Spinal cord (tissue), 10 donors: ENCODE measurements around the gene SLC6A17. TPM values are rescaled to one million over a fixed set of nuclear protein-coding genes. Genes with fewer than 3 reads are reported as not detected.

Experiments used
- DNase-seq, 6 donors: peaks; one replicate each; pipeline versions ENCODE4 v3.0.0 to v3.0.0-alpha.2; 2013 to 2015; ENCODE audit warnings: low spot score in 6 of 6, low read depth in 4 of 6
- H3K27ac ChIP-seq: one replicate; pipeline ENCODE4 v1.5.1; 2013; ENCODE audit warnings: low read depth, low read length, control low read depth
- H3K27me3 ChIP-seq: one replicate; pipeline ENCODE4 v1.6.1; 2013; ENCODE audit warnings: low read length; ENCODE audit not compliant: control insufficient read depth, insufficient read depth
- H3K36me3 ChIP-seq: one replicate; pipeline ENCODE4 v1.6.1; 2013; ENCODE audit warnings: low read length; ENCODE audit not compliant: control insufficient read depth, insufficient read depth
- H3K4me1 ChIP-seq: one replicate; pipeline ENCODE4 v1.6.1; 2013; ENCODE audit warnings: low read length; ENCODE audit not compliant: control insufficient read depth, insufficient read depth
- H3K4me3 ChIP-seq: one replicate; pipeline ENCODE4 v1.5.1; 2013; ENCODE audit warnings: low read depth, low read length, control low read depth
- H3K9me3 ChIP-seq: one replicate; pipeline ENCODE4 v1.6.1; 2013; ENCODE audit warnings: low read length; ENCODE audit not compliant: control insufficient read depth, insufficient read depth
- WGBS: methylation state at CpG from one replicate; pipeline ENCODE4 v1.1.5; 2013; ENCODE audit warnings: missing lambda C conversion rate; ENCODE audit not compliant: insufficient coverage; 5-methylcytosine and 5-hydroxymethylcytosine counted together
- polyA plus RNA-seq, 2 donors: library from polyadenylated mRNA; unstranded; fragments of 120-200 nt; gene quantifications; one replicate each; pipeline ENCODE4 v1.2.1, GENCODE V29; 2013; ENCODE audit not compliant: insufficient read length in 2 of 2
- total RNA-seq, 2 donors: library from RNA; depleted of rRNA in 1 of 2; stranded (reverse); fragments of 120-200 nt in 1 of 2; fragments of >200 nt in 1 of 2; gene quantifications; one replicate each; pipeline versions ENCODE4 v1.2.3 to v1.2.4, GENCODE V29; 2013 to 2014
- donor health status: healthy.

The SLC6A17 gene
- total and polyA plus RNA-seq, 4 donors: 2.6 to 18.9 (median 13.5) TPM

DNA sequence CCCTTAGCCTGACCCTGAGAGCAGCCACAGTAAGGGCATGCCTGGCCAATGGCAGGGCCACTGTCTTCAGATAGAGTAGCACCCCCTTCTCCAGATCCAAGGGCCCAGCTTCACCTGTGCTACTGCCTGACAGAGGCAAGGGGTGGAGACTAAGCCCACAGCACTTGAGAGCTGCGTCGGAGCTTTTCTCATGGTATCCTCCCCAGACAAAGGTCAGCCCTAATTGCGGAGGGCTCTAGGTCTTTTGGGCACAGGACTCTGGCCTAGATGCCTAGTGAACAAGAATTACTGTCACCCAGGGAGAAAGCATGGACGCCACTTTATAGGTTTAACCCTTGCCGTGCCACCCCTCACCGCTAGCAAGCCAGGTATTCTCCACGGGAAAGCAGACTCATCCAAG, 74.9 kb downstream of the SLC6A17 start:
- Histone ChIP-seq H3K9me3 (no peaks in the 10 kb centered on the region), H3K27me3 (no peaks in the 10 kb centered on the region), H3K27ac (no peak overlapping the region), H3K4me3 (no peak overlapping the region), H3K4me1 (peaks cover 5% of the 10 kb centered on the region), H3K36me3 (peaks cover 78% of the 10 kb centered on the region)
- 57% methylated on average over 6 of the region's 7 CpGs for WGBS
- no peak for DNase-seq

DNA sequence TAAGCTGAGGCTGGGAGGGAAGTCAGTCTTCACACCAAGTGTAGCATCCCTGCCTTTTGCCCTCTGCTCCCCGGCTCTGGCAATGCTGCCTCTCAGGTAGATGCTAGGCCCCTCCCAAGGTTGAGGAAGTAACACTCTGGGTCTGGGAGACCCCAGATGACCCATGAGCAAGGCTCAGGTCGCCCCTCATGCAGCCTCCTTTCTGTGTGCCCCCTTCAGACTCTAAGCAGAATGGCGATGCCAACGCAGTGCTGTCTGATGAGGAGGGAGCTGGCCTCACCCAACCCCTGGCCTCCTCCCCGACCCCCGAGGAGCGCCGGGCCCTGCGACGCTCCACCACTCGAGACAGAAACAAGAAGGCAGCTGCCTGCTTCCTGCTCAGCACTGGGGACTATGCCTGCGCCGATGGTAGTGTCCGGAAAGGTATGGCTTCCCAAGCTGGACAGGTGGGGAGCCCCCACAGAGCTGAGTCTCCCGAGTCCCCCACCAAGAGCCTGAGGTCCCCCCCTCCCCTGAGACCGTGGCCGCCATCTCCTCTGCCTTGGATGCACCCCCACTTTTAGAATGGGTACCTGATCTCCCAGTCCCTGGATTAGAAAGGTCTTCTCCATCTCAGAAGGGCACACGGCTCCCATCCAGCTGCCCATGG, 75.6 kb downstream of the SLC6A17 start:
- no peak overlapping the region for H3K27ac ChIP-seq
- H3K36me3 ChIP-seq: peaks cover 82% of the 10 kb centered on the region
- 93% methylated on average over 18 of the region's 18 CpGs for WGBS
- H3K27me3 ChIP-seq: no peaks in the 10 kb centered on the region
- H3K4me3 ChIP-seq: no peak overlapping the region
- H3K4me1 ChIP-seq: peaks cover 11% of the 10 kb centered on the region
- DNase-seq: no peak
- no peaks in the 10 kb centered on the region for H3K9me3 ChIP-seq

DNA sequence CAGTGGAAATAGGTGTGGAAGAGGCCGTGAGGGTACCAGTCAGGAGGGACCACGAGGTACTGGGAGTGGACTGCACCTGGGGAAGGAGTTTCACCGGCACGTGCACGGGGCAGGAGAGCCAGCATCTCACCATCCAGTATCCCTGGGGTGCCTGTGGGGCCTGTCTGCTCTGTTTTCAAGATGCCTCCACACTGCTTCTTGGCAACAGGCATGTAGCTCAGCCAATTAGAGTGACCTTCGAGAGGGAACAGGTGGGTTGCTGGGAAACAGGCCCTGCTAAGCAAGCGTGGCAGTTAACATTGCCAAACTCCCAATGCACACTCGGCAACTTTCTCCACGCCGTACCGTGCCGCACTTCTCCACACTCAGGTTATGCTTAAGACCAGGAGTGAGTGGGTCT, 77.5 kb downstream of the SLC6A17 start:
- no peak overlapping the region for H3K4me3 ChIP-seq
- H3K36me3 ChIP-seq: peaks cover 94% of the 10 kb centered on the region
- DNase-seq: no peak
- H3K4me1 ChIP-seq: peaks cover 11% of the 10 kb centered on the region
- WGBS: 73% methylated on average over 9 of the region's 12 CpGs
- H3K27ac ChIP-seq: no peak overlapping the region
- no peaks in the 10 kb centered on the region for H3K27me3 ChIP-seq
- no peaks in the 10 kb centered on the region for H3K9me3 ChIP-seq

DNA sequence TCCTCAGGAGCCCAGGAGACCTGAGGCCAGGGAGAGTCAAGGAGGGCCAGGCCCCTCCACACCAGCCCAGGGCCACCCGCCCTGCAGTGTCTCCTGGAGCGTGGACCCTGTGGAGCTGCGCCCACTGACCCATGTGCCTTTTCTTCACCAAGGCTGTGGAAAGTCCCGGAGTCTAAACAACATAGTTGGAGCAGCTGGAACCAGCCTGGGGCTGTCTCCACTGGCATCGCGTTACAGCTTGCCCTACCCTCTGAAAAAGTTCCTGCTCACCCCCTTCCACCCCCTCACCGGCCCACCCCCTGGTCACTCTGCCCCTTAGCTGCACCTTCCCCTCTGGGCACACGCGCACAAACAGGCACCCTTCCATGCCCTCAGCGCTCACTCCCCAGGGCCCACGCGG, 78.1 kb downstream of the SLC6A17 start:
- no peak for DNase-seq
- WGBS: 93% methylated on average over 9 of the region's 12 CpGs
- Histone ChIP-seq H3K36me3 (peaks cover 92% of the 10 kb centered on the region), H3K4me3 (no peak overlapping the region), H3K27me3 (no peaks in the 10 kb centered on the region), H3K27ac (no peak overlapping the region), H3K4me1 (peaks cover 15% of the 10 kb centered on the region), H3K9me3 (no peaks in the 10 kb centered on the region)

DNA sequence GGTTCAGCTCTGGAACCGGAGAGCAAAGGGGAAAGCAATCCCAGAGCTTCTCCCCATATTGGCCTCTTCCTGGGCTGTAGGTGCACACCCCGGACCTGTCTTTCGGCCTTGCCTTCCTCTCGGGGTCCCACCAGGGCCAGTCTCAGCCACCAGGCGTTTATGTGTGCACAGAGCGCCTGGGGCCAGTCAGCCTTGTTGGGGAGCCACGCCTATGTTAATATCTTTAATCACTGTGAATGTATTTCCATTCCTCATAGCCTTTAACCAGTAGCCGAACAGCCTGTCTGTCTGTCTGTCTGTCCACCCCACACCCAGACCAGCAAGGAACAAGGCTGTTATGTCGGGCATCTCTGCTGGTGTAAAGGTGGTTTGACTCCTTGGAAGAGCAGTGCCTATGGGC, 78.6 kb downstream of the SLC6A17 start:
- 93% methylated on average over 8 of the region's 9 CpGs for WGBS
- no peaks in the 10 kb centered on the region for H3K9me3 ChIP-seq
- peaks cover 92% of the 10 kb centered on the region for H3K36me3 ChIP-seq
- H3K27ac ChIP-seq: no peak overlapping the region
- no peak overlapping the region for H3K4me3 ChIP-seq
- H3K27me3 ChIP-seq: no peaks in the 10 kb centered on the region
- no peak for DNase-seq
- peaks cover 20% of the 10 kb centered on the region for H3K4me1 ChIP-seq

DNA sequence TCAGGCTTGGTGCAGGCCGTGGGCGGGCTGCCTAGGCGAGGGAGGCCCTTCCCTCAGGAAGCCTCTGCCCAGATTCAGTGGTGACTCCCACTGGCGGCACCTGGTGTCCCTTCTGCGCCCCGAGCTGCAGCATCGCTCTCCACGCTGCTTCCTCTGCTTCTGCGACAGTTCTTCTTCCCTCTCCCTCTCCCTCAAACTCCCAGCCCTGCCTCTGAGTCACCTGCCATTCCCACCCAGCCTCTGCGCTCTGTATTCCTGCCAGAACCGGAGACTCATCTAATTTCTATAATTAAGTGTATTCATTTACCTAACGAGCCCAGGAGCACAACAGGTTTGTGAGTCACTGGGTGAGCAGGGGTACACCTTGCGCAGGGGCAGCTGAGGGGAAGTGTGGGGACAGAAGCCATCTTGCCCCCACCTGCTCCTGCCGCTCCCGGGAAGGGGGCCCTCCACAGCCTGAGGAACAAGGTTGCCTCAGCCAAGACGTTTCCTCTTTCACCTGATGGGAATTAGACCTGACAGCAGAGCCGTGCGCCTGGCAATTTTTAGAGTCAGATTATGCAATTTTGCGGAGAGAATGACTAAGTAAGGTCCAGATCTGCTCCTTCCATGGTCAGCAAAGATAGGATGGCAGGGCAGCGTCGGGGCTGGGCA, 79.2 kb downstream of the SLC6A17 start:
- H3K4me3 ChIP-seq: no peak overlapping the region
- peaks cover 26% of the 10 kb centered on the region for H3K4me1 ChIP-seq
- 85% methylated on average over 18 of the region's 21 CpGs for WGBS
- no peak for DNase-seq
- H3K36me3 ChIP-seq: peaks cover 90% of the 10 kb centered on the region
- H3K27ac ChIP-seq: no peak overlapping the region
- no peaks in the 10 kb centered on the region for H3K9me3 ChIP-seq
- H3K27me3 ChIP-seq: no peaks in the 10 kb centered on the region

DNA sequence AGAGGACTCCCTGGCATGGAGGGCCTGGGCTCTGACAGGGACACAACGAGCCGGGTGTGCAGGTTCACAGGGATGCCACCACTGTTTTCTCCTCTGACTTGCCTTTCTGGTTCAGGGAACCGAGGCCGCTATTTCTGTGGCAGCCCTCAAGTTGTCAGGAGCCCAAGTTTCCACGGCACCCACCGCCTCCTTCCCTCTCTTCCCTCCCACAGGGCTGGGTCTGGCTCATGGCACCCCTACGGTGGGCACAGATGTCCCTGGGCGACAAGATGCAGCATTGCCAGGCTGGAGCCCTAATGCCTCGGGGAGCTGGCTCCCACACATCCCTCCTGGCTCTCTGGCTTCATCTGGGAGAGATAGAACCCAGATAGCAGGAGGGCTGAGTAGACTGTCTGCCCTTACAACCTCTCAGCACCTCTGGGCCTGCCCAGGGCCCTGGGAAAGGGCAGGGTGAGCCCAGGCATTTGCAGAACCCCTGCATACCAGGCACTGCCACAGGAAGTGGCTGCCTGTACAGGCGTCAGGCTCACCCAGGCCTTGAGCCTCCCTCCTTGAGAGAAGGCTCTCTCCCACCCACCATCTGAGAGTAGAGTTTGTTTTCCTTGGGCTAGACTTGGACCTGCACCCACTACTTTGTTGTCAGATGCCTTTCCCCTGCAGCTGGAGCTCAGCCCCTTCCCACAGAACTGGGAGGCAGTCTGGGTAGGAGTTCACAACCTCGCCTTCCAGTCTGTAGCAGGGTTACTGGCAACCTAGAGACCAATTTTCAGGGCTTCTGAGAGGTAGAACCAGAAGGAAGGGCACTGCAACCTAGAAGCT, 80.3 kb downstream of the SLC6A17 start:
- DNase-seq: peak in 1 of 6 donors; percentile 15
- peaks cover 37% of the 10 kb centered on the region for H3K4me1 ChIP-seq
- no peak overlapping the region for H3K27ac ChIP-seq
- no peak overlapping the region for H3K4me3 ChIP-seq
- no peaks in the 10 kb centered on the region for H3K9me3 ChIP-seq
- no peaks in the 10 kb centered on the region for H3K27me3 ChIP-seq
- 55% methylated on average over 10 of the region's 11 CpGs for WGBS
- peaks cover 80% of the 10 kb centered on the region for H3K36me3 ChIP-seq

DNA sequence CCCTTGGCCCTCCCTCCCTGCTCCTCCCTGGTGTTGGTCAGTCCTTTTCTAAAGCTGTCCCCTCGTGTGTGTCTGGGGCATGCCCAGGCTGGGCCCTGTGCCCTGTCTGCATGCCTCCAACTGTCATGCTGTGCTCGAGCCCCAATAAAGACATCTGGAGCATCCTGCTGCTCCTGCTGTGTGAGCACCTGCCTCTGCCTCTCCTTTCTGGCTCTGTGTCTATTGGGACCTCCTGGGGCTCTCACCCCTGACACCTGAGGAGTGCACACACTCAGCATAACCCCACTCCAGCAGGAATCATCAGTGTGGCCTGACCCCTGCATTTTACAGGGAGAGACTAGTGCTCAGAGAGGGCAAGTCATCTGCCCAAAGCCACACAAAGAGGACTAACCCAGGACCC, 83.6 kb downstream of the SLC6A17 start:
- Histone ChIP-seq H3K9me3 (no peaks in the 10 kb centered on the region), H3K4me1 (peaks cover 54% of the 10 kb centered on the region), H3K4me3 (no peak overlapping the region), H3K36me3 (peaks cover 47% of the 10 kb centered on the region), H3K27me3 (no peaks in the 10 kb centered on the region), H3K27ac (no peak overlapping the region)
- no peak for DNase-seq
- 25% methylated on average over 2 of the region's 2 CpGs for WGBS

DNA sequence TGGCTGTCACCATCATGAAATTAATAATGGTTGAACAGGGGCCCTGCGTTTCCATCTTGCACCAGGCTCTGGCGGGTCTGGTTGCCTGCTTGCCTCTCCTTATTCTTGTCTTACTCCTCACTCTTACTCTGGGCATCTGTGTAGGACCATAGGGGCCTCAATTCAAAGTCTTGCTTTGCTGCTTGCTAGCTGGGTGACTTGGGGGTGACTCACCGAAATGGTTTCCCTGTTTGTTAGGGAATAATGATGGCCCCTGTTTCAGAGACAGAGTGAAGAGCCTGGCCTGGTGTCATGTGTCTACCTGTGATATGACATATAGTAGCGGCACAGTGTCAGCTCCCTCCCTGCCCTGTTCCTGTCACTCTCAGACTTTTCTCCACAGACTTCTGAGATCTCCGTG, 84.4 kb downstream of the SLC6A17 start:
- 70% methylated on average over 4 of the region's 5 CpGs for WGBS
- peaks cover 39% of the 10 kb centered on the region for H3K36me3 ChIP-seq
- H3K4me3 ChIP-seq: no peak overlapping the region
- no peak for DNase-seq
- no peak overlapping the region for H3K27ac ChIP-seq
- no peaks in the 10 kb centered on the region for H3K9me3 ChIP-seq
- no peaks in the 10 kb centered on the region for H3K27me3 ChIP-seq
- peaks cover 63% of the 10 kb centered on the region for H3K4me1 ChIP-seq
